Neural cell (in vitro differentiated cells): ENCODE data around the gene RALGPS1. TPM values are rescaled to one million over a fixed set of nuclear protein-coding genes. Genes with fewer than 3 reads are reported as not detected.

Experiments
- H2AFZ ChIP-seq: fragments of 200-600, 300-800 bp; sonication (generic), shearing (Covaris generic); 2 replicates; pipeline ENCODE4 v1.6.0; 2014; ENCODE audit warnings: low read depth, mild to moderate bottlenecking, antibody characterized with exemption, low read length, moderate library complexity
- H3F3A ChIP-seq: fragments of 200-600 bp; shearing (Covaris generic); 2 replicates; pipeline ENCODE4 v1.6.1; 2016; ENCODE audit warnings: mild to moderate bottlenecking, moderate library complexity, mixed read lengths, antibody characterized with exemption, low read length; ENCODE audit not compliant: insufficient read depth, poor library complexity, severe bottlenecking
- H3K27ac ChIP-seq: fragments of 200-600, 300-800 bp; sonication (generic), shearing (Covaris generic); 2 replicates; pipeline ENCODE4 v1.5.1; 2014; ENCODE audit warnings: mild to moderate bottlenecking, low read length, moderate library complexity
- H3K27me3 ChIP-seq: fragments of 300-800, 200-600 bp; sonication (generic), shearing (Covaris generic); 2 replicates; pipeline ENCODE4 v1.6.0; 2014; ENCODE audit warnings: mild to moderate bottlenecking, low read depth, low read length, moderate library complexity; ENCODE audit not compliant: insufficient read depth
- H3K36me3 ChIP-seq: fragments of 300-800, 200-600 bp; sonication (generic), shearing (Covaris generic); 2 replicates; pipeline ENCODE4 v1.5.1; 2014; ENCODE audit warnings: mild to moderate bottlenecking, antibody characterized with exemption, low read length, moderate library complexity; ENCODE audit not compliant: insufficient read depth
- H3K4me2 ChIP-seq: fragments of 300-800, 200-600 bp; sonication (generic), shearing (Covaris generic); 2 replicates; pipeline ENCODE4 v1.6.0; 2014; ENCODE audit warnings: mild to moderate bottlenecking, low read length
- H3K4me3 ChIP-seq: fragments of 300-800, 200-600 bp; sonication (generic), shearing (Covaris generic); 2 replicates; pipeline ENCODE4 v1.5.1; 2014; ENCODE audit warnings: mild to moderate bottlenecking, low read length, moderate library complexity
- H3K79me2 ChIP-seq: fragments of 200-600 bp; shearing (Covaris generic); replicated peaks from 2 replicates; pipeline ENCODE4 v1.6.0; 2014; ENCODE audit warnings: mild to moderate bottlenecking, low read length, moderate library complexity; ENCODE audit not compliant: insufficient read depth
- H3K9ac ChIP-seq: fragments of 300-800, 200-600 bp; sonication (generic), shearing (Covaris generic); 2 replicates; pipeline ENCODE4 v1.6.1; 2016; ENCODE audit warnings: mild to moderate bottlenecking, low read length, mixed read lengths
- H3K9me2 ChIP-seq: fragments of 200-600 bp; shearing (Covaris generic); 2 replicates; pipeline ENCODE4 v1.6.1; 2016; ENCODE audit warnings: mild to moderate bottlenecking, low read length, mixed read lengths; ENCODE audit not compliant: insufficient read depth
- H3K9me3 ChIP-seq: fragments of 200-600, 300-800 bp; sonication (generic), shearing (Covaris generic); 2 replicates; pipeline ENCODE4 v1.6.1; 2016; ENCODE audit warnings: mild to moderate bottlenecking, mixed run types, low read length, moderate library complexity, mixed read lengths
- H4K20me1 ChIP-seq: fragments of 200-600 bp; shearing (Covaris generic); 2 replicates; pipeline ENCODE4 v1.6.1; 2016; ENCODE audit warnings: mild to moderate bottlenecking, mixed run types; ENCODE audit not compliant: insufficient read depth
- EP300 ChIP-seq: fragments of 450-650 bp; conservative IDR thresholded peaks from 2 replicates; pipeline ENCODE4 v1.6.1; 2014; ENCODE audit warnings: antibody characterized with exemption, mild to moderate bottlenecking, moderate library complexity; ENCODE audit not compliant: poor library complexity, severe bottlenecking
- EZH2 ChIP-seq: fragments of 200-600, 300-800 bp; shearing (Covaris generic), sonication (generic); IDR thresholded peaks from 2 replicates; pipeline ENCODE4 v1.6.1; 2014; ENCODE audit warnings: antibody characterized with exemption, low read length, borderline replicate concordance, mild to moderate bottlenecking; ENCODE audit not compliant: insufficient read depth, poor library complexity, severe bottlenecking
- MXI1 ChIP-seq: fragments of 450-650 bp; conservative IDR thresholded peaks from 2 replicates; pipeline ENCODE4 v1.6.1; 2014; ENCODE audit warnings: antibody characterized with exemption, mild to moderate bottlenecking; ENCODE audit not compliant: poor library complexity, severe bottlenecking
- POLR2AphosphoS5 ChIP-seq: IDR thresholded peaks from 2 replicates; pipeline ENCODE4 v1.6.1; 2012
- RAD21 ChIP-seq: fragments of 450-650 bp; conservative IDR thresholded peaks from 2 replicates; pipeline ENCODE4 v1.6.1; 2014; ENCODE audit warnings: antibody characterized with exemption, mild to moderate bottlenecking, moderate library complexity
- REST ChIP-seq: IDR thresholded peaks from 2 replicates; pipeline ENCODE4 v1.6.1; 2012; ENCODE audit warnings: borderline replicate concordance
- SMC3 ChIP-seq: fragments of 450-650 bp; conservative IDR thresholded peaks from 2 replicates; pipeline ENCODE4 v1.6.1; 2014; ENCODE audit warnings: antibody characterized with exemption, mild to moderate bottlenecking, moderate library complexity; ENCODE audit not compliant: poor library complexity
- TAF1 ChIP-seq: IDR thresholded peaks from 2 replicates; pipeline ENCODE4 v1.6.1; 2012; ENCODE audit warnings: low read depth
- polyA plus RNA-seq: library from polyadenylated mRNA; depleted of rRNA; stranded (reverse); fragments of >200 nt; gene quantifications from 2 replicates; pipeline ENCODE4 v1.2.3, GENCODE V29; 2014
- TF ChIP-seq, protein P1 (sequence below): fragments of 450-650 bp; IDR thresholded peaks from 2 replicates; pipeline ENCODE4 v1.5.1; 2014; ENCODE audit warnings: antibody characterized with exemption, mild to moderate bottlenecking, moderate library complexity; ENCODE audit not compliant: poor library complexity, severe bottlenecking

Gene RALGPS1
- polyA plus RNA-seq, 1 donor from 2014 or later: 37.1 TPM

DNA sequence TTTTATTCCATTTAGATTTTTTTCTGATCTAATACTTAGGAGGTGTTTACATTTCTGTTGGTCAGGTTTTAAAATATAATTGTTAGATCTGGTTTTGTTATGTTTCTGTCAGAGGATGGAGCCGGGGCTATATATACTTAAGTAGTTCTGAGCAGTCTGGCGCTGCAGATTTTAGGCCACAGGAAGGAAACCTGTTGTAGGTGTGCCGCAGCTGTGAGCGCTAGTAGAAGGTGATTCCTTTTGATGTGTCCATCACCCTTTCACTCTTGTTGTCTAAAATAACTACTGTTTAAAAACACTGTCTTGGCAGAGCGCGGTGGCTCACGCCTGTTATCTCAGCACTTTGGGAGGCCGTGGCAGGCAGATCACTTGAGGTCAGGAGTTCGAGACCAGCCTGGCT, 37.2 kb upstream of the RALGPS1 start:
- Histone ChIP-seq H3K9ac (no peak overlapping the region), H3K36me3 (no peaks in the 10 kb centered on the region), H3K4me3 (no peak overlapping the region), H2AFZ (no peak overlapping the region), H3K9me2 (no peaks in the 10 kb centered on the region), H3K79me2 (no peaks in the 10 kb centered on the region), H3K27ac (no peak overlapping the region), H3K9me3 (no peaks in the 10 kb centered on the region), H4K20me1 (no peaks in the 10 kb centered on the region), H3K27me3 (no peaks in the 10 kb centered on the region), H3F3A (no peaks in the 10 kb centered on the region), H3K4me2 (no peak overlapping the region)
- TF ChIP-seq EZH2 (no peak), RAD21 (no peak), REST (no peak), MXI1 (no peak), TAF1 (no peak), POLR2AphosphoS5 (no peak), SMC3 (no peak), EP300 (no peak)
- TF ChIP-seq, protein P1, sequence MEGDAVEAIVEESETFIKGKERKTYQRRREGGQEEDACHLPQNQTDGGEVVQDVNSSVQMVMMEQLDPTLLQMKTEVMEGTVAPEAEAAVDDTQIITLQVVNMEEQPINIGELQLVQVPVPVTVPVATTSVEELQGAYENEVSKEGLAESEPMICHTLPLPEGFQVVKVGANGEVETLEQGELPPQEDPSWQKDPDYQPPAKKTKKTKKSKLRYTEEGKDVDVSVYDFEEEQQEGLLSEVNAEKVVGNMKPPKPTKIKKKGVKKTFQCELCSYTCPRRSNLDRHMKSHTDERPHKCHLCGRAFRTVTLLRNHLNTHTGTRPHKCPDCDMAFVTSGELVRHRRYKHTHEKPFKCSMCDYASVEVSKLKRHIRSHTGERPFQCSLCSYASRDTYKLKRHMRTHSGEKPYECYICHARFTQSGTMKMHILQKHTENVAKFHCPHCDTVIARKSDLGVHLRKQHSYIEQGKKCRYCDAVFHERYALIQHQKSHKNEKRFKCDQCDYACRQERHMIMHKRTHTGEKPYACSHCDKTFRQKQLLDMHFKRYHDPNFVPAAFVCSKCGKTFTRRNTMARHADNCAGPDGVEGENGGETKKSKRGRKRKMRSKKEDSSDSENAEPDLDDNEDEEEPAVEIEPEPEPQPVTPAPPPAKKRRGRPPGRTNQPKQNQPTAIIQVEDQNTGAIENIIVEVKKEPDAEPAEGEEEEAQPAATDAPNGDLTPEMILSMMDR: no peak

- Histone ChIP-seq H3K36me3 (no peaks in the 10 kb centered on the region), H3K9ac (no peak overlapping the region), H3K9me2 (no peaks in the 10 kb centered on the region), H3K79me2 (no peaks in the 10 kb centered on the region), H3K4me3 (no peak overlapping the region), H3K9me3 (no peaks in the 10 kb centered on the region), H2AFZ (no peak overlapping the region), H4K20me1 (no peaks in the 10 kb centered on the region), H3K27me3 (no peaks in the 10 kb centered on the region), H3K27ac (no peak overlapping the region), H3F3A (no peaks in the 10 kb centered on the region), H3K4me2 (no peak overlapping the region)
- TF ChIP-seq RAD21: no peak
- TF ChIP-seq MXI1: no peak
- TF ChIP-seq EP300: no peak
- TF ChIP-seq TAF1: no peak
- no peak for TF ChIP-seq EZH2
- TF ChIP-seq, protein P1: no peak
- TF ChIP-seq REST: no peak
- TF ChIP-seq SMC3: no peak
- no peak for TF ChIP-seq POLR2AphosphoS5
These were observed 35.3 kb upstream of the RALGPS1 start for GRCh38 chr9:126879288-126879687.
